GM12873 (cell line): Measurements from ENCODE around the gene UBXN7.

ENCODE experiments used
- CTCF ChIP-seq: IDR thresholded peaks from 2 replicates; pipeline ENCODE4 v1.5.1; 2012; ENCODE audit warnings: low read depth, mild to moderate bottlenecking, moderate library complexity, low read length, control low read depth; ENCODE audit not compliant: insufficient read depth; ENCODE audit errors: missing control alignments

UBXN7 gene

DNA sequence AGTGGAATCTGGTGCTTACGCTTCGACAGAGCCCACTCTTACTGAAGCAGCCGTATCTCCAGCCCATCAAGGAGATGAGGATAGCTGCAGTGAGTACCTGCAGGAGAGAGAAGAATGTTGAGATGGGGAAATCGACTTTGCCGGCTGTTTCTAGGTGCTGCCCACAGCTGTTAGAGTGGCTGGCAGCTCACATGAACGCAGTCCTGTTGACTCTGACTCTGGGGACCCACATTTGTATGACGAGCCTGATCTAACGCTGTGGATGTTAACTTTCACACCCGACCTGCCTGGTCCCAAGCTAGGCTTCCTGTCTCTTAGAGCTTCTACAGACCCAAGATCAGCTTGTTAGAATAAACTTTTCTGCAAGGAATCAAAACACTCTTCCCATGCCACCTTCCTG lies 105.3 kb downstream of the UBXN7 start:
- no peak for TF ChIP-seq CTCF

DNA sequence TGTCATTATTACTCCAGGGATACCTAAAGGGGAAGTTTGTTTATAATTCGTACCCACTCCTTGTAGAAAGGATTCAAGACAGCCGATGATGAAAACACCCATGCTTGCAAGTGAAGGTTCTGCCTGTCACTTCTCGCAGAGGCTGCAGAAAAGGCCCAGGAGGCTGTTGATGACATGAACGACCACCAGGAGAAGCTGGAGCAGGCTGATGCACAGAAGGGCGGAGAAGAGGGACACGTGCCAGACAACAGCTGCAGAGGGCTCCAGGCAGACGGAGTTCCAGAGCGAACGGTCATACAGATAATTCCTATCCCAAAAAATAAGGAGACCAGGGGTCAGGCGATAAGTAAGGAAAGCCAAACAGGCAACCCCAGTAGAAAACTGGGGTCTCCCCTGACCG lies 108.5 kb downstream of the UBXN7 start:
- no peak for TF ChIP-seq CTCF

DNA sequence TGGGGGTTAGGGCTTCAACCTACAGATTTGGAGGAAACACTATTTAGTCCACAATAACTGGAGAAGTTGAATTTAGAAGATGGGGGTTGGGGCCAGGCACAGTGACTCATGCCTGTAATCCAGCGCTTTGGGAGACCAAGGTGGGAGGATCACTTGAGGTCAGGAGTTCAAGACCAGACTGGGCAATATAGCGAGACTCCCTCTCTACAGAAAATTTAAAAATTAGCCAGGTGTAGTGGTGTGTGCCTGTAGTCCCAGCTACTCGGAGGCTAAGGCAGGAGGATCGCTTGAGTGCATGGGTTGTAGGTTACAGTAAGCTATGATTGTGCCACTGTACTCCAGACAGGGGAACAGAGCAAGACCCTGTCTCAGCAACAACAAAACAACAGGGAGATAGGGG lies 109.2 kb downstream of the UBXN7 start:
- no peak for TF ChIP-seq CTCF

DNA sequence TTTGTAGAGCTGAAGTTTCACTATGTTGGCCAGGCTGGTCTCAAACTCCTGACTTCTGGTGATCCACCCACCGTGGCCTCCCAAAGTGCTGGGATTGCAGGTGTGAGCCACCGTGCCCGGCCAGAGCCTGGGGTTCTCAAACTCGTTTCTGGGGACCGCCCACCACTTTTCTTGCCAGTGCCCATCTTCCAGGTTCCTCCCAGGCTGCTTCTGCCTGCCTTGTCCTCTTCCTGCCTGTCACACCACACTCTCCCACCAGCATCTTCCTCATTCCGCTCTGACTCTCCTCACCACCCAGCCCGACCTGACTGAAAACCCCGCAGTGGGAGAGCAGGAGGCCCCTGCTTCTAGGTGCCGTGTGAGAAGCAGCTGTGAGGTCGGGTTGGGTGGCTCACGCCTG lies 111.1 kb downstream of the UBXN7 start:
- TF ChIP-seq CTCF = no peak

DNA sequence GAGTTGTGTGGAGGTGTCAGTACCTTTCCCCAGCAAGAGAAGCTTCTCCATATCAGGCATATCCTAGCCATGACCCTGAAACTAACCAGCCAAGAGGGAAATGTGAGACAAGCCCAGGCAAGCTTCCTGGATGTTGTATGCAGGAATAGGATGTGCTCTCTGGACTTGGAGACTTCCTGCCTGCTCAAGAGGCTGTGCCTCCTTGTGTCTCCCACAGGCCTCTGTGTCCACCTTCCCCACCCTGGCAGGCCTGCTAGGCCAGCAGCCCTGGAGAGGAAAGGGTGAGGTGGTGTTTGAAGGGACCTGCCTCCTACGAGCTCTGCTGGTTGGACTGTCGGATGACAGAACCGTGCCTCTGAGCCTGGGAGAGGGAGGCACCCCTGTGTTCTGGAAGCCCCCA lies 112.1 kb downstream of the UBXN7 start:
- TF ChIP-seq CTCF = no peak

GRCh38 chr3:196317687-196318467 lies 114.3 kb downstream of the UBXN7 start, which contains the start of gene DYNLT2B:
DYNLT2B (minus strand) TSS chr3:196318240; CDS start chr3:196318152, 88 bp downstream.
- TF ChIP-seq CTCF = peak; percentile 11

DNA sequence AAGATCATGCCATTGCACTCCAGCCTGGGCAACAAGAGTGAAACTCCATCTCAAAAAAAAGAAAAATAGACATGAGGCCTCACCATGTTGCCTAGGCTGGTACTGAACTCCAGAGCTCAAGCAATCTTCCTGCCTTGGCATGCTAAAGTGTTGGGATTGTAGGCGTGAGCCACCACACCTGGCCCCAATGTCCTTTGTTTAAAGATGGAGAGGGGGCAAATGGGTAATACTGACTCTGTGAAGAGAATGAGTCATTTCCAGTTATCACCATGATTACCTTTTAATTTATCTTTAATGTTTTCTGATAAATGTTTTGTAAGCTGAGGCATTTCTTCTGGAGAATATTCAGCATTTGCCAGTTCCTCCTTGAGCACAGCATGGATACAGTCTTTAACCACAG lies 116.4 kb downstream of the UBXN7 start:
- no peak for TF ChIP-seq CTCF

DNA sequence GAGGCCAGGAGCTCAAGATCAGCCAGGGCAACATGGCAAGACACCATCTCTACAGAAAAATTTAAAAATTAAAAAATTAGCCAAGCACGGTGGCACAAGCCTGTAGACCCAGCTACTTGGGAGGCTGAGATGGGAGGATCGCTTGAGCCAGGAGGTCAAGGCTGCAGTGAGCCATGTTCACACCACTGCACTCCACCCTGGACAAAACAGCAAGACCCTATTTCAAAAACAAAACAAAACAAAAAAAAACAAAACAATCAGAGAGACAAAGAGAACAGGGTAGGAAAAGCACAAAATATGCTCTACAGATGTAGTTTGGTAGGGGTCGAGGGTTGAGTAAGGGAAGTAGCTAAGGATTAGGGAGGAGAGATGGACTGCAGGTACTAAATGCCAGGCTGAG lies 117.6 kb downstream of the UBXN7 start:
- TF ChIP-seq CTCF = no peak
